Measurements from ENCODE around the gene METTL13. TPM values are rescaled to one million over a fixed set of nuclear protein-coding genes. Genes with fewer than 3 reads are reported as not detected.

Gene METTL13
- total and polyA plus RNA-seq, 4 donors, result 10.4 to 28.4 (median 23.8) TPM

GRCh38 chr1:171845998-171846397 is 64.5 kb downstream of the METTL13 start:
- Histone ChIP-seq H3K9me3 (ENCODE audit: control insufficient read depth in 4 of 4, insufficient read depth in 3 of 4, low read length in 3 of 4) (no peaks in the 10 kb centered on the region), H3K4me1 (ENCODE audit: control insufficient read depth in 5 of 5, insufficient read depth in 5 of 5, low read length in 5 of 5) (peaks cover 0 to 16% (median 0%) of the 10 kb centered on the region in 5 donors), H3K4me3 (no peak overlapping the region), H3K36me3 (ENCODE audit: control insufficient read depth in 4 of 4, insufficient read depth in 4 of 4, low read length in 4 of 4) (peaks cover 0 to 1% (median 0%) of the 10 kb centered on the region in 4 donors), H3K27ac (ENCODE audit: low read depth in 1 of 2, low read length in 1 of 2) (no peak overlapping the region), H3K9ac (ENCODE audit: insufficient read depth in 1 of 2, low read length in 2 of 2) (no peak overlapping the region), H3K27me3 (ENCODE audit: control insufficient read depth in 3 of 3, insufficient read depth in 3 of 3, low read length in 2 of 3) (peaks cover 0 to 19% (median 0%) of the 10 kb centered on the region in 3 donors)
- ATAC-seq (ENCODE audit: insufficient read depth, low FRiP score) (no peak), DNase-seq (no peak)
- TF ChIP-seq CTCF (IDR thresholded peaks at IDR 0.05; ENCODE audit: control extremely low read depth, extremely low read depth), result no peak

Small RNA genes within 50 kb of the gene (small RNA-seq; reads per million reads assigned to genes)
- not detected for gene RF00601 (ENCODE audit: low replicate concordance)

Other genes with a start within 250 kb of the METTL13 start
- gene MYOCOS, start 159.4 kb upstream of the METTL13 start, total RNA-seq, result not detected
- gene MYOCOS, start 159.4 kb upstream of the METTL13 start, polyA plus RNA-seq, result not detected
- gene MYOC, start 129.0 kb upstream of the METTL13 start, total RNA-seq, result 1 to 10 TPM in 1 of 2 donors, under 1 TPM in 1; 0.83 to 1.8 TPM
- gene MYOC, start 129.0 kb upstream of the METTL13 start, polyA plus RNA-seq, result under 1 TPM; 0.11 to 0.33 TPM
- gene VAMP4, start 39.6 kb upstream of the METTL13 start, total RNA-seq, result 10 to 100 TPM; 13.7 to 20.9 TPM
- gene VAMP4, start 39.6 kb upstream of the METTL13 start, polyA plus RNA-seq, result 1 to 10 TPM; 6.6 to 7.5 TPM
- 10 to 100 TPM in 1 of 2 donors, 1 to 10 TPM in 1; 7.3 to 16.3 TPM for gene DNM3, start 59.8 kb downstream of the METTL13 start, total RNA-seq
- 1 to 10 TPM; 2.1 to 3.8 TPM for gene DNM3, start 59.8 kb downstream of the METTL13 start, polyA plus RNA-seq